ENCODE results near the gene UBALD2.
A peak's percentile ranks its signal among the peaks of the same experiment; 100 is the strongest.
"Not testable (repeated sequence)": the region's sequence is repeated elsewhere in the genome, so short reads cannot be mapped to it uniquely, and the experiment has no call there.

Gene UBALD2

DNA sequence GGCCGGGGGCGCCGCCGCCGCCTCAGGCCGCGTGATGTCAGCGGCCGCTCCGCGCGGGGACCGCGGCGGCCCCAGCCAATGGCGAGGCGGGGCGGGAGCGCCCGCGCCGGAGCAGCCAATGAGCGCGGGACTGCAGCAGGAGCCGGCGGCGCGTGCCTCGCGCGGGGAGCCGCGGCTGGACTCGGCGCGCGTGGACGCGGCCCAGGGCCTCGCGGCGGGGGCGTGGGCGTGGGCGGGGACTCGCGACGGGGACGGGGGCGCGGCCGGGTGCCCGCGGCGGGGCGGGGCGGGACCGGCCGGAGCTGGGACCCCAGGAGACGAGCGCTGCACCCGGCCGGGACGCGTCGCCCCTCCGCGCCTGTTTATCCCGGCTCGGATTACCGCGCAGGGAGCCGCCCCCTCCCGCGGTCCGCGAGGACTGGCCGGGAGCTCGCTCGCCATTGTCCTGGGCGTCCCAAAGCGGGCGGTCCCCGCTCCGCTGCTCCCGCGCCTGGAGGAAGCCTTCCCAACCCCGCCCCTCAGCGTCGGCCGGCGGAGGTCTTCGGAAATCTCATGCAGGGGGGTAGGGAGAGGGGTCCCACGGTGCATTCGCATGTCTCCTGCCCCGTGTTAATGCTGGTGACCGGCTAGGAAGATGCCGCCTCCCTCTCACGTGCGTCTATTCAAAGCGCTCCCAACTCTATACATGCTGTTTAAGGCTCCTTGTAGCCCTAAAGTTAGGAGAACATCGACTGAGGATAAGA, 24.5 kb upstream of the UBALD2 start, which contains the start of gene RNF157:
Gene RNF157, minus strand, starts transcription at position 33 of the 743 bp plus-strand sequence. CDS start 253 bp downstream, outside the sequence.
- H3K9me3 ChIP-seq (ENCODE audit: insufficient read depth, low read length), result no peaks in the 10 kb centered on the region
- TF ChIP-seq SUZ12 (IDR thresholded peaks at IDR 0.05; ENCODE audit: extremely low read depth, insufficient read depth, insufficient read length), result no peak
- TF ChIP-seq ZNF274 (IDR thresholded peaks at IDR 0.05; ENCODE audit: low read depth, low read length), result no peak
- no peak for TF ChIP-seq YY1 (IDR thresholded peaks at IDR 0.05; ENCODE audit: insufficient read depth, insufficient read length)
- H3K9ac ChIP-seq (ENCODE audit: insufficient read length, low read depth), result peak within 1 kb of the TSS; percentile 84
- H3K36me3 ChIP-seq (ENCODE audit: insufficient read depth, insufficient read length, low read length), result no peaks in the 10 kb centered on the region
- H3K27me3 ChIP-seq (ENCODE audit: insufficient read depth, insufficient read length), result peaks cover 44% of the 10 kb centered on the region
- DNase-seq (ENCODE audit: low read depth, low spot score), result peak; percentile 49
- peaks cover 5% of the 10 kb centered on the region for H3K4me1 ChIP-seq (ENCODE audit: insufficient read depth, insufficient read length)
- peak within 1 kb of the TSS; percentile 54 for H3K4me3 ChIP-seq (ENCODE audit: insufficient read length, low read depth)

DNA sequence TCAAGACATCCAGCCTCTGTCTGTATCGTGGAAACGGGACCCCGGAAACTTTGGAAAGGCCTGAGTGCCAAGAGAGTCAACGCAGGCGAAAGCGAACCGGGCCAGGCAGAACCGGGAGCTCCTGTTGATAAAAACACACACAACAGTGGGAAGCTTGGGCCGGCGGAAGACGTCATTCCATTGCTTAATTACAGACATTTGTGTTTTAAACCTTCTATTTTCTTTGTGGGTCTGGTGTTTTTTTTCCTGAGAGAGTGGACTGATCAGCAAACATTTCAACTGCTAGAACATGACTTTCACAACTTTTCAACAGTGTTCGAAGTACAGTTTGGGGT, 24.0 kb upstream of the UBALD2 start:
- no peak for DNase-seq (ENCODE audit: low read depth, low spot score)
- H3K27me3 ChIP-seq (ENCODE audit: insufficient read depth, insufficient read length), result peaks cover 44% of the 10 kb centered on the region
- H3K9me3 ChIP-seq (ENCODE audit: insufficient read depth, low read length), result no peaks in the 10 kb centered on the region
- H3K4me3 ChIP-seq (ENCODE audit: insufficient read length, low read depth), result peak overlapping the region; percentile 47
- H3K9ac ChIP-seq (ENCODE audit: insufficient read length, low read depth), result peak overlapping the region; percentile 84
- H3K36me3 ChIP-seq (ENCODE audit: insufficient read depth, insufficient read length, low read length), result no peaks in the 10 kb centered on the region
- peaks cover 6% of the 10 kb centered on the region for H3K4me1 ChIP-seq (ENCODE audit: insufficient read depth, insufficient read length)
- TF ChIP-seq SUZ12 (IDR thresholded peaks at IDR 0.05; ENCODE audit: extremely low read depth, insufficient read depth, insufficient read length), result no peak
- no peak for TF ChIP-seq YY1 (IDR thresholded peaks at IDR 0.05; ENCODE audit: insufficient read depth, insufficient read length)
- TF ChIP-seq ZNF274 (IDR thresholded peaks at IDR 0.05; ENCODE audit: low read depth, low read length), result no peak

DNA sequence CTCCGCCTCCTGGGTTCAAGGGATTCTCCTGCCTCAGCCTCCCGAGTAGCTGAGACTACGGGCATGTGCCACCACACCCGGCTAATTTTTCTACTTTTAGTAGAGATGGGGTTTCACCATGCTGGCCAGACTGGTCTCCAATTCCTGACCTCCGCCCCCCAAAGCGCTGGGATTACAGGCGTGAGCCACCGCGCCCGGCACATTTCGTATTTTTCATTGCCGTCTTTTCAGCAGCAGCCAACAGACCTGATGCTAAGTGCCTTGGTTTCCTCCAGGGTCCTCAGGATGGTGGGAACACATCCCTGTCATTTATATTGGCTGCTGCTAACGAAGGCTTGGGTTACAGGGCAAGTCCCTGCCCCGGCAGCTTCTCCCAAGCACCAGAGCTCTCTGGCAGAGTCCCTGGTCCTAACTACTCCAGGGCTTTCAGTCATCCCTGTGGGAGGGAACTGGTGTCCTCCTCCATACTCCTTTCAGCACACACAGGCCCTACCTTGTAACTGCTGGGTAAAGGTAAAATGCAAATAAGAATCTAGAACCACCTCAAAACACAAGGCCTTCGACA, 23.4 kb upstream of the UBALD2 start:
- Histone ChIP-seq H3K27me3 (ENCODE audit: insufficient read depth, insufficient read length) (peaks cover 44% of the 10 kb centered on the region), H3K9ac (ENCODE audit: insufficient read length, low read depth) (no peak overlapping the region), H3K4me3 (ENCODE audit: insufficient read length, low read depth) (no peak overlapping the region)

DNA sequence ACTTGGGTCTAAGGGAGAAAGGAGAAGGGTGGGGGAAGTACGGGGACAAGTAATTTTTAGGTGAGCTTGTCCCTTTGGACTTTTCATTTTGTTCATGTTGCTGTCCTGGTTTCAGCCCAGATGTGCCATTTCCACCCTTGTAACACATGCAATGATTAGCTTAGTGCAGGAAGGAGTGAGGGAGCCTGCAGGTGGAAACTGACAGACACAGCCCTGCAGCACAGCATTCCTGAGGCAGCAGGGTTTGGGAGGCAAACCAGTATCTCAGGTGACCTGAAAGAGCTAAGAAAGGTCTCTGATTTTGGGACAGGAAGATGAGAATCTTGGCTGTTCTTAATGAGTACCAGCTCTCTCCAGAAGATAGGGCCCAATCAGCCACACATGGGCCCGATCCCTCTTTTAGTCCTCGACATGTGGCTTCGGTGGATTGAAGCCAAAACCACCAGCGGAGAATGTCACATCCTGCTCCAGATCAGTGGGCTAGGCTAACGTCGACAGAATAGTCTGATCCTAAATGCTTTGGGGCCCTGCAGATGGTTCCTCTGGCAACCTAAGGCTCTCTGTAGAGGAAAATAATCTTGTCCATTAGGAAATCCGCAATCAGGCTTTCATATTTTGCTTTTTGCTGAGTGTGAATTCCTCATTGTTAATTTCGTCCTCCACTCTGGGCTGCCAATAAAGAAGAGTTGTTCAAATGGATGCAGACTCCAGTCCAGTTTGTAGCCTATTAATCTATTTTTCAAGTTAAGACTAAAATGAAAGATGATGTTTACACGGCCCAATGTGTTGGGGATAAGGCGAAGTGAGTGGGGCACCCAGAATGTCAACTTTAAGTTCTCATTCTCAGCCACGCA, 21.1 kb upstream of the UBALD2 start:
- Histone ChIP-seq H3K4me1 (ENCODE audit: insufficient read depth, insufficient read length) (peaks cover 9% of the 10 kb centered on the region), H3K4me3 (ENCODE audit: insufficient read length, low read depth) (no peak overlapping the region), H3K9me3 (ENCODE audit: insufficient read depth, low read length) (no peaks in the 10 kb centered on the region), H3K9ac (ENCODE audit: insufficient read length, low read depth) (no peak overlapping the region), H3K27me3 (ENCODE audit: insufficient read depth, insufficient read length) (peaks cover 30% of the 10 kb centered on the region), H3K36me3 (ENCODE audit: insufficient read depth, insufficient read length, low read length) (no peaks in the 10 kb centered on the region)
- DNase-seq (ENCODE audit: low read depth, low spot score), result no peak
- no peak for TF ChIP-seq SUZ12 (IDR thresholded peaks at IDR 0.05; ENCODE audit: extremely low read depth, insufficient read depth, insufficient read length)
- TF ChIP-seq ZNF274 (IDR thresholded peaks at IDR 0.05; ENCODE audit: low read depth, low read length), result no peak
- no peak for TF ChIP-seq YY1 (IDR thresholded peaks at IDR 0.05; ENCODE audit: insufficient read depth, insufficient read length)

More for the DNA sequence above, 23.4 kb upstream of the UBALD2 start:
- DNase-seq (ENCODE audit: low read depth, low spot score), result no peak
- Histone ChIP-seq H3K9me3 (ENCODE audit: insufficient read depth, low read length) (no peaks in the 10 kb centered on the region), H3K36me3 (ENCODE audit: insufficient read depth, insufficient read length, low read length) (no peaks in the 10 kb centered on the region), H3K4me1 (ENCODE audit: insufficient read depth, insufficient read length) (peaks cover 9% of the 10 kb centered on the region)
- no peak for TF ChIP-seq SUZ12 (IDR thresholded peaks at IDR 0.05; ENCODE audit: extremely low read depth, insufficient read depth, insufficient read length)

DNA sequence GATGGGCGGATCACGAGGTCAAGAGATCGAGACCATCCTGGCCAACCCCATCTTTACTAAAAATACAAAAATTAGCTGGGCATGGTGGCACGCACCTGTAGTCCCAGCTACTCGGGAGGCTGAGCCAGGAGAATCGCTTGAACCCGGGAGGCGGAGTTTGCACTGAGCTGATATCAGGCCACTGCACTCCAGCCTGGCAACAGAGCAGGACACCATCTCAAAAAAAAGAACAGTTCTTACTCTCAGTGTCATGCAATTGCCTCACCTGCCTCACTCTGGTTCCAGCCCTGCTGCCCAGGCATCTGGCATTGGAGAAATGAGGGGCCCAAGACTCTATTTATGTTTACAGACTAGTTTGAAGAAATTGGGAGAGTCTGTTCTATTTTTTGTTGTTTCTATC, 20.4 kb upstream of the UBALD2 start:
- H3K4me1 ChIP-seq (ENCODE audit: insufficient read depth, insufficient read length); DNase-seq (ENCODE audit: low read depth, low spot score); H3K4me3 ChIP-seq (ENCODE audit: insufficient read length, low read depth); H3K36me3 ChIP-seq (ENCODE audit: insufficient read depth, insufficient read length, low read length); H3K9ac ChIP-seq (ENCODE audit: insufficient read length, low read depth); H3K9me3 ChIP-seq (ENCODE audit: insufficient read depth, low read length): not testable (repeated sequence)
- H3K27me3 ChIP-seq (ENCODE audit: insufficient read depth, insufficient read length), result peaks cover 23% of the 10 kb centered on the region

DNA sequence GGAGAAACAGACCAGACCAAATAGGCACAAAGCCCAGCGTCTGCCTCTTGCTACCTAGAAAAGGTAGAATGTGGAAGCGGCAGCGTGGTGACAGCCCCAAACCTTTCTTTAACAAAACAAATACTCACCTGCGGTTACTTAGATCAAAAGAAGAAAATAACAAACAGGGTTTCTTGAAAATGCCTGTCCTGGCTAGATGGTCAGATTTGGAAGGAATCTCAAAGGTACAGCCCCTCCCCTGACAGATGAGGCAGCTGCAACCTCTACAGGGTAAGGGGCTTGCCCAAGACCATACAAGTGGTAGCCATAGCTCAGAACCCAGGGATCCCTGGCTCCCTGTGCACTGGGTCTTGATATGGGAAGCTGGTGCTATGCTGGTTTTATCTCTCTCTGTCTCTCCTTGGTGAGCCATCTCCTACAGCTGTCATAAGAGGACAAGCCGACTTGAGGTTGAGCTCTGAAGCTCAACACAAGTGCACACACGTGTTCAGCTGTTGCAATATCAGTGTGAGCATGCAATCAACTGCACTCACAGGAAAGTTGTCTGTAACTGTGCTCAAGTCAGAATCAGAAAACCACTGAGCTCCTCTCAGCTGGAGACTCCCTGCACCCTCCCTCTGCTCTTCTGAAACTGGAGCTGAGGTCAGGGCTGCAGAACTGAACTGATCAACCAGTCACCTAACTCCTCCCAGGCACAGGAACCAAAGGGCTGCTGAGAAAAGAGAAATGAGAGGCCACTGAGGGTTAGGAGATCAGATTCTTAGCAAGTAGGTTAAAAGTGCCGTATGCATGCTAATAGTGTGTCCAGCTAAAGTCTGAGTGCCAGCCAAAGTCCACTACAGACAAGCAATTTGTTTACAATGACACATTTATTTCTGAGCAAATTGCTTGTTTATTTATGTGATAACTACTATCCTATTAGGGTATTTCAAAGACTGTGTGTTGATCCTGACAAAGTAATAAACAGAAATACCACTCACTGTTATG, 18.8 kb upstream of the UBALD2 start:
- no peak overlapping the region for H3K4me3 ChIP-seq (ENCODE audit: insufficient read length, low read depth)
- H3K9me3 ChIP-seq (ENCODE audit: insufficient read depth, low read length), result no peaks in the 10 kb centered on the region
- H3K36me3 ChIP-seq (ENCODE audit: insufficient read depth, insufficient read length, low read length), result no peaks in the 10 kb centered on the region
- H3K9ac ChIP-seq (ENCODE audit: insufficient read length, low read depth), result no peak overlapping the region
- H3K4me1 ChIP-seq (ENCODE audit: insufficient read depth, insufficient read length), result peaks cover 9% of the 10 kb centered on the region
- peaks cover 14% of the 10 kb centered on the region for H3K27me3 ChIP-seq (ENCODE audit: insufficient read depth, insufficient read length)
- no peak for TF ChIP-seq SUZ12 (IDR thresholded peaks at IDR 0.05; ENCODE audit: extremely low read depth, insufficient read depth, insufficient read length)
- TF ChIP-seq ZNF274 (IDR thresholded peaks at IDR 0.05; ENCODE audit: low read depth, low read length), result no peak
- no peak for TF ChIP-seq YY1 (IDR thresholded peaks at IDR 0.05; ENCODE audit: insufficient read depth, insufficient read length)
- DNase-seq (ENCODE audit: low read depth, low spot score), result no peak

Data from NT2/D1 (cell line).